K562 (cell line): ENCODE data around the gene OOEP. TPM values are rescaled to one million over a fixed set of nuclear protein-coding genes. Genes with fewer than 3 reads are reported as not detected.

Experiments used
- ATAC-seq: fragments of 200-7000 bp; cut with Tn5 transposase; 3 replicates; pipeline ENCODE4 v1.9.1; 2020; ENCODE audit warnings: moderate library complexity
- BruUV-seq: library from RNA; stranded (reverse); fragments of 400-500 nt; replicated peaks from 2 replicates; lab custom pipeline; 2021; lab: Mats Ljungman, UMichigan
- CTCF ChIA-PET: fragments of 300-600 bp; formaldehyde crosslinking; extraction: SDS; loops from one replicate; lab custom pipeline; 2021; ENCODE audit warnings: low intra/inter-chr PET ratio; lab: Yijun Ruan, JAX
- POLR2A ChIA-PET: fragments of 300-600, 350-650 bp; sonication (Branson Sonifier 250); formaldehyde crosslinking; extraction: SDS; loops from one replicate; lab custom pipeline; 2021; ENCODE audit warnings: antibody characterized with exemption, inconsistent platforms; lab: Yijun Ruan, JAX
- DNase-seq, 4 experiments: peaks; one replicate each; pipeline versions ENCODE4 v3.0.0 to v3.0.0-alpha.2; 2011 to 2018; ENCODE audit warnings: low spot score in 3 of 4, mixed read lengths in 3 of 4; ENCODE audit errors: extremely low read depth in 1 of 4
- FAIRE-seq: peaks from 2 replicates; lab custom pipeline; 2011; peaks lifted over from hg19 to GRCh38; lab: Jason Lieb, UNC
- H2AFZ ChIP-seq: 2 replicates; pipeline ENCODE4 v1.6.0; 2011; ENCODE audit warnings: low read depth, low read length, control low read depth, inconsistent platforms
- H3K27ac ChIP-seq: fragments of 200-600 bp; 3 replicates; pipeline ENCODE4 v1.8.0; 2011; ENCODE audit warnings: low read depth, mild to moderate bottlenecking, control low read depth, inconsistent platforms, low read length, moderate library complexity, mixed read lengths; ENCODE audit errors: extremely low read depth
- H3K27me3 ChIP-seq, 2 experiments: fragments of 300-600 bp in 1 of 2; 2 replicates in 1 of 2; 3 replicates in 1 of 2; pipeline versions ENCODE4 v1.6.0 to v1.8.0; 2011; ENCODE audit warnings: inconsistent platforms in 2 of 2, low read length in 2 of 2, mild to moderate bottlenecking in 1 of 2, mixed read lengths in 1 of 2, moderate library complexity in 1 of 2; ENCODE audit not compliant: control insufficient read depth in 2 of 2, insufficient read depth in 2 of 2
- H3K36me3 ChIP-seq: fragments of 300-600 bp; 3 replicates; pipeline ENCODE4 v1.8.0; 2011; ENCODE audit warnings: mild to moderate bottlenecking, low read length, inconsistent platforms; ENCODE audit not compliant: control insufficient read depth, insufficient read depth
- H3K4me1 ChIP-seq, 2 experiments: fragments of 200-600 bp in 1 of 2; replicated peaks in 1 of 2; 2 replicates in 1 of 2; 3 replicates in 1 of 2; pipeline versions ENCODE4 v1.5.1 to v1.8.0; 2011; ENCODE audit warnings: inconsistent platforms in 2 of 2, low read length in 2 of 2, mild to moderate bottlenecking in 1 of 2, mixed read lengths in 1 of 2, moderate library complexity in 1 of 2; ENCODE audit not compliant: control insufficient read depth in 2 of 2, insufficient read depth in 2 of 2
- H3K4me2 ChIP-seq: 2 replicates; pipeline ENCODE4 v1.6.1; 2011; ENCODE audit warnings: low read length, control low read depth, inconsistent platforms, mixed read lengths; ENCODE audit not compliant: insufficient read depth
- H3K4me3 ChIP-seq: fragments of 200-600 bp; sonication (generic), shearing (Covaris generic); 2 replicates; pipeline ENCODE4 v1.5.1; 2016; ENCODE audit warnings: control low read depth, inconsistent platforms
- H3K79me2 ChIP-seq: fragments of 200-600 bp; 3 replicates; pipeline ENCODE4 v1.8.0; 2011; ENCODE audit warnings: low read length, inconsistent platforms; ENCODE audit not compliant: control insufficient read depth, insufficient read depth
- H3K9ac ChIP-seq, 2 experiments: 2 replicates each; pipeline versions ENCODE4 v1.6.0 to v1.6.1; 2011; ENCODE audit warnings: low read depth in 2 of 2, low read length in 2 of 2, control low read depth in 1 of 2, inconsistent platforms in 1 of 2, mild to moderate bottlenecking in 1 of 2, mixed read lengths in 1 of 2; ENCODE audit not compliant: insufficient read depth in 1 of 2
- H3K9me1 ChIP-seq: one replicate; pipeline ENCODE4 v1.6.0; 2011; ENCODE audit warnings: inconsistent platforms, mild to moderate bottlenecking, low read length, moderate library complexity; ENCODE audit not compliant: control insufficient read depth, insufficient read depth
- H3K9me3 ChIP-seq: replicated peaks from 2 replicates; pipeline ENCODE4 v1.5.1; 2011; ENCODE audit warnings: low read depth, low read length, inconsistent platforms; ENCODE audit not compliant: control insufficient read depth, insufficient read depth
- H4K20me1 ChIP-seq: replicated peaks from 2 replicates; pipeline ENCODE4 v1.6.1; 2011; ENCODE audit warnings: low read length, inconsistent platforms, mixed read lengths; ENCODE audit not compliant: control insufficient read depth, insufficient read depth
- BHLHE40 ChIP-seq: IDR thresholded peaks from 2 replicates; pipeline ENCODE4 v1.6.1; 2011; ENCODE audit warnings: low read length, improper control_type of control experiment
- HDAC8 ChIP-seq: fragments of 450-650 bp; IDR thresholded peaks from 2 replicates; pipeline ENCODE4 v1.6.1; 2016; ENCODE audit warnings: mild to moderate bottlenecking, missing genetic modification characterization, moderate library complexity, missing compliant biosample characterization
- MEF2D ChIP-seq: conservative IDR thresholded peaks from 2 replicates; pipeline ENCODE4 v1.6.1; 2016; ENCODE audit warnings: low read depth, missing genetic modification characterization, missing compliant biosample characterization
- NFIC ChIP-seq: fragments of 450-650 bp; IDR thresholded peaks from 2 replicates; pipeline ENCODE4 v1.6.1; 2017; ENCODE audit warnings: mild to moderate bottlenecking, inconsistent platforms
- TRIM24 ChIP-seq, 2 experiments: fragments of 450-650 bp; IDR thresholded peaks; 2 replicates each; pipeline ENCODE4 v1.6.1; 2016
- TSC22D4 ChIP-seq: fragments of 450-650 bp; IDR thresholded peaks from 2 replicates; pipeline ENCODE4 v1.6.1; 2016; ENCODE audit warnings: missing genetic modification characterization, missing biosample characterization, control low read depth
- XRCC3 ChIP-seq: fragments of 450-650 bp; IDR thresholded peaks from 2 replicates; pipeline ENCODE4 v1.6.1; 2017; ENCODE audit warnings: mild to moderate bottlenecking, moderate library complexity
- YBX1 ChIP-seq: fragments of 450-650 bp; IDR thresholded peaks from 2 replicates; pipeline ENCODE4 v1.7.1; 2016; ENCODE audit warnings: mild to moderate bottlenecking
- ZBED1 ChIP-seq: IDR thresholded peaks from 2 replicates; pipeline ENCODE4 v1.6.1; 2014
- ZNF134 ChIP-seq: fragments of 250-450 bp; sonication (Bioruptor Pico); conservative IDR thresholded peaks from 2 replicates; pipeline ENCODE4 v1.4.0; 2020
- ZNF140 ChIP-seq: fragments of 250-450 bp; sonication (Bioruptor Pico); IDR thresholded peaks from 2 replicates; pipeline ENCODE4 v1.8.0; 2021; ENCODE audit warnings: moderate library complexity, mild to moderate bottlenecking, inconsistent platforms
- ZNF3 ChIP-seq: fragments of 250-450 bp; sonication (Bioruptor Pico); IDR thresholded peaks from 2 replicates; pipeline ENCODE4 v1.5.0; 2021; ENCODE audit warnings: mild to moderate bottlenecking, moderate library complexity
- ZNF316 ChIP-seq: fragments of 450-650 bp; IDR thresholded peaks from 2 replicates; pipeline ENCODE4 v1.6.1; 2016
- WGBS: fragments of 100-300 bp; shearing (Covaris generic); methylation state at CpG from one replicate; pipeline ENCODE4 v1.1.6; 2016; ENCODE audit warnings: low coverage, mixed read lengths; ENCODE audit not compliant: insufficient coverage; ENCODE audit errors: missing lambda C conversion rate; 5-methylcytosine and 5-hydroxymethylcytosine counted together
- in situ Hi-C: fragments of 300-500 bp; cut with MboI; formaldehyde crosslinking; loops from 4 replicates; pipeline ENCODE4 v1.15.0; 2018; ENCODE audit warnings: inconsistent platforms, mixed read lengths
- intact Hi-C: fragments of 100-400 bp; cut with micrococcal nuclease; formaldehyde crosslinking; loops from 2 replicates; pipeline ENCODE4 v1.14.2; 2022
- polyA plus RNA-seq, 8 experiments: library from polyadenylated mRNA; depleted of rRNA in 4 of 8; stranded (reverse) in 5 of 8; unstranded in 3 of 8; fragments of >200 nt; fragmentation: Nextera tagmentation in 2 of 8; fragmentation: Illumina TruSeq in 1 of 8; extraction: Ambion mirVana in 2 of 8; extraction: Trizol in 1 of 8; gene quantifications; 2 replicates each; pipeline versions ENCODE4 v1.2.1 to v1.2.3, GENCODE V29; 2011 to 2014; ENCODE audit warnings: inconsistent platforms in 1 of 8, missing spikeins in 1 of 8
- total RNA-seq, 7 experiments: library from RNA; depleted of rRNA in 6 of 7; stranded (reverse); fragments of >200 nt in 6 of 7; fragmentation: Illumina TruSeq in 2 of 7; extraction: Trizol in 2 of 7; gene quantifications; 2 replicates each; pipeline versions ENCODE4 v1.2.1 to v1.2.3, GENCODE V29; 2011 to 2021; ENCODE audit warnings: low replicate concordance in 1 of 7

OOEP gene
- total and polyA plus RNA-seq, 9 of the 15 experiments (the other 6 are each of a cell fraction or from before 2014, with no cell fraction given): not detected

DNA sequence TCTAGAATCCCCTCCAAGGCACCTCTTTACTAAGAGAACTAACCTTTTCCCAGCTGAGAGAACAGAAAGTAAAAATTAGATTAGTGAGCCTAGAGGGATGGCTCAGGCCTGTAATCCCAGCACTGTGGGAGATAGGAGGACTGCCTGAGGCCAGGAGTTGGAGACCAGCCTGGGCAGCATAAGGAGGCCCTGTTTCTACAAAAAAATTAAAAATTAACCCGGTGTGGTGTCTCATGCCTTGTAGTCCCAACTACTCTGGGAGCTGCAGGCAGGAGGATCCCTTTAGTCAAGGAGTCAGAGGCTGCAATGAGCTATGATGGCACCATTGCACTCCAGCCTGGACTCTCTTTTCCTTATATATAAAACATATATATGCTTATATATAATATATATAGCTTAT lies 5.5 kb upstream of the OOEP start:
- WGBS: 10% methylated on average over 1 of the region's 1 CpG
- Histone ChIP-seq H3K4me2 (no peak overlapping the region), H3K9me3 (no peaks in the 10 kb centered on the region), H3K9me1 (no peaks in the 10 kb centered on the region), H3K27ac (no peak overlapping the region), H3K9ac (no peak overlapping the region), H3K27me3 (no peaks in the 10 kb centered on the region), H3K36me3 (no peaks in the 10 kb centered on the region), H4K20me1 (no peaks in the 10 kb centered on the region), H3K79me2 (no peaks in the 10 kb centered on the region), H2AFZ (no peak overlapping the region), H3K4me1 (peaks cover 0 to 5% of the 10 kb centered on the region in 2 experiments; a peak in 1 of 5 replicates), H3K4me3 (no peak overlapping the region)
- intact Hi-C loops (no loop called here), in situ Hi-C loops (no loop called here)
- DNase-seq (no peak), FAIRE-seq (no peak), ATAC-seq (no peak)
- no peak for TF ChIP-seq TSC22D4 (tag)
- TF ChIP-seq ZNF134 (CRISPR knock-in tag): no peak
- TF ChIP-seq NFIC: no peak
- TF ChIP-seq YBX1: no peak
- no peak for TF ChIP-seq HDAC8
- TF ChIP-seq TRIM24 (IDR thresholded peaks at IDR 0.05): no peak
- TF ChIP-seq ZNF3: no peak
- no peak for TF ChIP-seq MEF2D (tag)
- TF ChIP-seq ZBED1: no peak
- no peak for TF ChIP-seq ZNF140 (CRISPR knock-in tag)
- TF ChIP-seq XRCC3: no peak
- TF ChIP-seq BHLHE40: no peak
- no peak for TF ChIP-seq ZNF316
- ChIA-PET POLR2A (no interaction called here), CTCF (no interaction called here)
- BruUV-seq: no TSS peak
